ENCODE measurements around the gene TBC1D7.

DNA sequence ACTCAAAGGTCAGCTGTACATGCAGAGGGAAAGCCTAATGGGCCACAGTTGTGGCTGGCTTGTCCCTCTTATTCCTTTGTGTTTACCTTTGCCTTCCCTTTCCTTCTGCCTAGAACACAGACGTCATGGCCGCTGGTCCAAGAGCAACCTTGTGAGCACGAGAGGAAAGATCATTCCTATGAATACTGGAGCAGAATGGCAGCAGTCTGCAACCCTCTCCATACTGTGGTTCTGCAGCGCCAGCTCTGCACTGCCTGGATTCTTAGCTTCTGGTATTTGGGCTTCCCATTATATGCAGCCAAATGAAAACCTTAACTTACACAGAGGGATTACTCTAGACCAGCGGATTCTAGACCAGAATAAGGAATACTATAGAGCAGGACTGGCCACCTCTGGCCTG, 12.4 kb downstream of the TBC1D7 start:
- TF ChIP-seq POLR2AphosphoS5 (IDR thresholded peaks at IDR 0.05) (no peak), POLR2A (IDR thresholded peaks at IDR 0.05; ENCODE audit: low read depth) (no peak)
- TF ChIP-seq, protein P1, sequence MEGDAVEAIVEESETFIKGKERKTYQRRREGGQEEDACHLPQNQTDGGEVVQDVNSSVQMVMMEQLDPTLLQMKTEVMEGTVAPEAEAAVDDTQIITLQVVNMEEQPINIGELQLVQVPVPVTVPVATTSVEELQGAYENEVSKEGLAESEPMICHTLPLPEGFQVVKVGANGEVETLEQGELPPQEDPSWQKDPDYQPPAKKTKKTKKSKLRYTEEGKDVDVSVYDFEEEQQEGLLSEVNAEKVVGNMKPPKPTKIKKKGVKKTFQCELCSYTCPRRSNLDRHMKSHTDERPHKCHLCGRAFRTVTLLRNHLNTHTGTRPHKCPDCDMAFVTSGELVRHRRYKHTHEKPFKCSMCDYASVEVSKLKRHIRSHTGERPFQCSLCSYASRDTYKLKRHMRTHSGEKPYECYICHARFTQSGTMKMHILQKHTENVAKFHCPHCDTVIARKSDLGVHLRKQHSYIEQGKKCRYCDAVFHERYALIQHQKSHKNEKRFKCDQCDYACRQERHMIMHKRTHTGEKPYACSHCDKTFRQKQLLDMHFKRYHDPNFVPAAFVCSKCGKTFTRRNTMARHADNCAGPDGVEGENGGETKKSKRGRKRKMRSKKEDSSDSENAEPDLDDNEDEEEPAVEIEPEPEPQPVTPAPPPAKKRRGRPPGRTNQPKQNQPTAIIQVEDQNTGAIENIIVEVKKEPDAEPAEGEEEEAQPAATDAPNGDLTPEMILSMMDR (IDR thresholded peaks at IDR 0.05), result no peak

Measured in esophagus muscularis mucosa (tissue), 3 donors.